BJ (cell line): ENCODE measurements around the gene LSM14B. TPM values are rescaled to one million over a fixed set of nuclear protein-coding genes. Genes with fewer than 3 reads are reported as not detected.

ENCODE experiments used
- CTCF ChIA-PET: fragments of 350-600 bp; formaldehyde crosslinking; extraction: SDS; loops from one replicate; lab custom pipeline; 2021; ENCODE audit warnings: antibody characterized with exemption, inconsistent platforms; lab: Yijun Ruan, JAX
- POLR2A ChIA-PET: fragments of 300-600 bp; sonication (Branson Sonifier 250); formaldehyde crosslinking; extraction: SDS; loops from one replicate; lab custom pipeline; 2021; ENCODE audit warnings: antibody characterized with exemption; lab: Charles Lee
- DNase-seq: peaks from one replicate; pipeline ENCODE4 v3.0.0-alpha.2; 2011; ENCODE audit warnings: low read depth
- H3K27me3 ChIP-seq: 2 replicates; pipeline ENCODE4 v1.6.0; 2011; ENCODE audit warnings: low read length; ENCODE audit not compliant: control insufficient read depth, insufficient read depth
- H3K36me3 ChIP-seq: 2 replicates; pipeline ENCODE4 v1.5.1; 2011; ENCODE audit warnings: low read length; ENCODE audit not compliant: control insufficient read depth, insufficient read depth
- H3K4me3 ChIP-seq: 2 replicates; pipeline ENCODE4 v1.5.1; 2011; ENCODE audit warnings: low read depth, mild to moderate bottlenecking, control low read depth, low read length
- CTCF ChIP-seq: IDR thresholded peaks from 2 replicates; pipeline ENCODE4 v1.5.1; 2011; ENCODE audit warnings: low read depth, mild to moderate bottlenecking, control low read depth, inconsistent platforms, low read length, moderate library complexity; ENCODE audit not compliant: insufficient read depth
- polyA plus RNA-seq: library from polyadenylated mRNA; depleted of rRNA; stranded (reverse); fragments of >200 nt; gene quantifications from 2 replicates; pipeline ENCODE4 v1.2.3, GENCODE V29; 2011; rRNA removed

Gene LSM14B
- polyA plus RNA-seq, 1 experiment, result 48.2 TPM

- no peak for DNase-seq
- CTCF ChIA-PET, result no interaction called here
- Histone ChIP-seq H3K36me3 (peaks cover 5% of the 10 kb centered on the region), H3K4me3 (peak overlapping the region; percentile 98), H3K27me3 (no peaks in the 10 kb centered on the region)
- TF ChIP-seq CTCF, result no peak
- POLR2A ChIA-PET, result no interaction called here
These were observed 61.3 kb downstream of the LSM14B start for GRCh38 chr20:62183426-62184142.

Other genes starting within 250 kb of the LSM14B start
- 1.2 and 1.4 TPM in 2 replicates for gene TAF4, start 56.6 kb upstream of the LSM14B start, polyA plus RNA-seq
- 319 and 478 TPM in 2 replicates for gene PSMA7, start 20.9 kb downstream of the LSM14B start, polyA plus RNA-seq
- gene SS18L1, start 21.3 kb downstream of the LSM14B start, polyA plus RNA-seq, result 5.4 and 6.7 TPM in 2 replicates
- gene MTG2, start 60.6 kb downstream of the LSM14B start, polyA plus RNA-seq, result 17.6 and 19.3 TPM in 2 replicates
- not detected in 2 replicates for gene HRH3, start 97.8 kb downstream of the LSM14B start, polyA plus RNA-seq
- gene OSBPL2, start 116.0 kb downstream of the LSM14B start, polyA plus RNA-seq, result 15.9 and 20.5 TPM in 2 replicates
- 81.5 and 115 TPM in 2 replicates for gene ADRM1, start 180.5 kb downstream of the LSM14B start, polyA plus RNA-seq
- gene LAMA5, start 244.8 kb downstream of the LSM14B start, polyA plus RNA-seq, result 0.82 and 1.1 TPM in 2 replicates